Upper lobe of left lung (tissue), 6 donors: ENCODE data around the gene SAFB. TPM values are rescaled to one million over a fixed set of nuclear protein-coding genes. Genes with fewer than 3 reads are reported as not detected.

Experiments
- ATAC-seq, 2 donors: fragments of 200-7000 bp; cut with Tn5 transposase; one replicate each; pipeline ENCODE4 v1.9.1; 2022; ENCODE audit warnings: mild to moderate bottlenecking in 2 of 2, moderate library complexity in 2 of 2; ENCODE audit not compliant: low FRiP score in 2 of 2
- DNase-seq, 2 donors: peaks; one replicate each; pipeline ENCODE4 v3.0.0-alpha.2; 2019 to 2020
- H3K27ac ChIP-seq, 4 donors: fragments of 200-600 bp; sonication (generic); one replicate each; pipeline ENCODE4 v1.5.1; 2016 to 2019
- H3K27me3 ChIP-seq, 4 donors: fragments of 200-600 bp; sonication (generic); one replicate each; pipeline ENCODE4 v1.5.1; 2017 to 2019
- H3K36me3 ChIP-seq, 4 donors: fragments of 200-600 bp; sonication (generic); one replicate each; pipeline ENCODE4 v1.5.1; 2016 to 2019
- H3K4me1 ChIP-seq, 4 donors: fragments of 200-600 bp; sonication (generic); one replicate each; pipeline ENCODE4 v1.5.1; 2018 to 2019
- H3K4me3 ChIP-seq, 4 donors: fragments of 200-600 bp; sonication (generic); one replicate each; pipeline ENCODE4 v1.5.1; 2017 to 2019; ENCODE audit warnings: mild to moderate bottlenecking in 2 of 4, moderate library complexity in 1 of 4
- H3K9me3 ChIP-seq, 4 donors: fragments of 200-600 bp; sonication (generic); one replicate each; pipeline ENCODE4 v1.5.1; 2018 to 2019
- EP300 ChIP-seq, 4 donors: sonication (generic); formaldehyde crosslinking; IDR thresholded peaks; one replicate each; pipeline ENCODE4 v1.5.1; 2017; ENCODE audit warnings: antibody characterized with exemption in 4 of 4, control low read depth in 2 of 4
- POLR2A ChIP-seq, 4 donors: fragments of 450-650 bp; IDR thresholded peaks; one replicate each; pipeline ENCODE4 v1.5.1; 2016 to 2017; ENCODE audit warnings: antibody characterized with exemption in 4 of 4, mild to moderate bottlenecking in 2 of 4
- POLR2AphosphoS5 ChIP-seq, 2 donors: sonication (generic); formaldehyde crosslinking; IDR thresholded peaks; one replicate each; pipeline ENCODE4 v1.5.1; 2017; ENCODE audit warnings: antibody characterized with exemption in 2 of 2
- WGBS, 2 donors: methylation state at CpG; one replicate each; pipeline ENCODE4 v1.1.5; 2017 to 2018; 5-methylcytosine and 5-hydroxymethylcytosine counted together
- total RNA-seq, 6 donors: library from RNA; depleted of rRNA in 4 of 6; stranded (reverse); fragments of >200 nt in 4 of 6; gene quantifications; one replicate each; pipeline versions ENCODE4 v1.1.0 to v1.2.1, GENCODE V29; 2016 to 2021
- TF ChIP-seq, protein P1 (sequence below), 6 experiments: fragments of 450-650 bp in 4 of 6; fragments of 200-600 bp in 2 of 6; sonication (generic) in 2 of 6; IDR thresholded peaks; one replicate each; pipeline ENCODE4 v1.5.1; 2016 to 2019; ENCODE audit warnings: antibody characterized with exemption in 6 of 6
- donor health status: DM: no; HTN: no; CAD: no; lungs with moderate emphysema.
- donor health status: DM: no; HTN: yes; CAD: no; lungs with severe emphysema.

The SAFB gene
- total RNA-seq, 6 donors from 2014 or later = 66.4 to 524 (median 113) TPM

DNA sequence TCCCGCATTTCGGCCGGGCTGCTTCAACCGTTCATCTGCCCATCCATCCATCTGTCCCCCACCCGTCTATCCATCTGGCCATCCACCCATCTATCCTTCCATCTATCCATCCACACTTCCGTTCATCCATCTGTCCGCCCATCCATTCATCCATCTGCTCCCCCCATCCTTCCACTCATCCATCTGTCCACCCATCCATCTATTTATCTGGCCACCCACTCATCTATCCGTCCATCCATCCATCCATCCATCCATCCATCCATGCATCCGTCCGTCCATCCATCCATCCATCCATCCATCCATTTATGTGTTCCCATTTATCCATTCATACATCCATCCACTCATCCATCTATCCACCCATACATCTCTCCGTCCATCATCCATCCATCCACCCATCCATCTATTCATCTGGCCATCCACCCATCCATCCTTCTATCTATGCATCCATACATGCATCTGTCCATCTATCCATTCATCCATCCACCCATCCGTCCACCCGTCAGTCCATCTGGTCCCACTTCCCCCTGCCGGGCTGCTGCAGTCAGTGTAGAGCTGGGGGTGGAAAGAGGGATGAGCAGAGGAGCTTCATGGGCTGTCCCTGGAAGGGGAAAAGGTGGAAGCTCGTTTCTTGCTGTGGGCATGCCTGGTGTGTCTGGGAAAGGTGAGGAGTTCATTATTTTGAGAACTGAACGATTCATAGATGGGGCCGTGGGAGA is 58.7 kb downstream of the SAFB start:
- TF ChIP-seq, protein P1, sequence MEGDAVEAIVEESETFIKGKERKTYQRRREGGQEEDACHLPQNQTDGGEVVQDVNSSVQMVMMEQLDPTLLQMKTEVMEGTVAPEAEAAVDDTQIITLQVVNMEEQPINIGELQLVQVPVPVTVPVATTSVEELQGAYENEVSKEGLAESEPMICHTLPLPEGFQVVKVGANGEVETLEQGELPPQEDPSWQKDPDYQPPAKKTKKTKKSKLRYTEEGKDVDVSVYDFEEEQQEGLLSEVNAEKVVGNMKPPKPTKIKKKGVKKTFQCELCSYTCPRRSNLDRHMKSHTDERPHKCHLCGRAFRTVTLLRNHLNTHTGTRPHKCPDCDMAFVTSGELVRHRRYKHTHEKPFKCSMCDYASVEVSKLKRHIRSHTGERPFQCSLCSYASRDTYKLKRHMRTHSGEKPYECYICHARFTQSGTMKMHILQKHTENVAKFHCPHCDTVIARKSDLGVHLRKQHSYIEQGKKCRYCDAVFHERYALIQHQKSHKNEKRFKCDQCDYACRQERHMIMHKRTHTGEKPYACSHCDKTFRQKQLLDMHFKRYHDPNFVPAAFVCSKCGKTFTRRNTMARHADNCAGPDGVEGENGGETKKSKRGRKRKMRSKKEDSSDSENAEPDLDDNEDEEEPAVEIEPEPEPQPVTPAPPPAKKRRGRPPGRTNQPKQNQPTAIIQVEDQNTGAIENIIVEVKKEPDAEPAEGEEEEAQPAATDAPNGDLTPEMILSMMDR (IDR thresholded peaks at IDR 0.05) = no peak
- no peak for TF ChIP-seq POLR2AphosphoS5 (IDR thresholded peaks at IDR 0.05)
- TF ChIP-seq POLR2A (IDR thresholded peaks at IDR 0.05) = no peak
- TF ChIP-seq EP300 (IDR thresholded peaks at IDR 0.05) = no peak
- ATAC-seq (no peak), DNase-seq (no peak)
- H3K27ac ChIP-seq = peak overlapping the region in 2 of 4 donors; percentile 92 to 96
- H3K36me3 ChIP-seq = peaks cover 0 to 5% (median 0%) of the 10 kb centered on the region in 4 donors
- H3K4me1 ChIP-seq = peaks cover 20 to 27% (median 23%) of the 10 kb centered on the region in 4 donors
- WGBS, 2 donors = 63 to 78% methylated on average over 14 to 17 of the region's 17 CpGs
- H3K27me3 ChIP-seq = no peaks in the 10 kb centered on the region
- H3K9me3 ChIP-seq = no peaks in the 10 kb centered on the region
- peak overlapping the region; percentile 51 to 99 (median 86) for H3K4me3 ChIP-seq

DNA sequence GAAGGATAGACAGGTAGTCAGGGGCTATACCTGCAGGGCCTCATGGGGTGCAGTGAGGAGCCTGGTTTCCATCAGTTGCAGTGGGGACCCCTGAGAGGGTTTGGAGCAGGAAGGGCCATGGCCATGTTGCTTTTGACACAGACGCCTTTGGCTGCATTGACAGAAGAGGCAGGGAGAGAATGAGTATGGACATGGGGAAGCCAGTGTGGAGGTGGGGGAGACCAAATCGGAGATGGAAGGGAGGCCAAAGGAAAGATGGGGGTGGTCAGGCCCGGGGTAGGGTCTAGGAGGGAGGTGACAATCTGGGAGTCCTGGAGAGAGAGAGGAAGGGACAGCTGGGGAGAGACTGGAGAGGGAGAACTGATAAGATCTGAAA is 59.2 kb downstream of the SAFB start:
- no peak overlapping the region for H3K27ac ChIP-seq
- H3K4me3 ChIP-seq = no peak overlapping the region
- TF ChIP-seq EP300 (IDR thresholded peaks at IDR 0.05) (no peak), POLR2AphosphoS5 (IDR thresholded peaks at IDR 0.05) (no peak), POLR2A (IDR thresholded peaks at IDR 0.05) (no peak)
- TF ChIP-seq, protein P1 (IDR thresholded peaks at IDR 0.05) = no peak
- peaks cover 0 to 5% (median 0%) of the 10 kb centered on the region in 4 donors for H3K36me3 ChIP-seq
- H3K4me1 ChIP-seq = peaks cover 21 to 27% (median 24%) of the 10 kb centered on the region in 4 donors
- DNase-seq (no peak), ATAC-seq (no peak)
- 83 to 92% methylated on average over 3 of the region's 3 CpGs for WGBS, 2 donors
- H3K27me3 ChIP-seq = no peaks in the 10 kb centered on the region
- no peaks in the 10 kb centered on the region for H3K9me3 ChIP-seq

DNA sequence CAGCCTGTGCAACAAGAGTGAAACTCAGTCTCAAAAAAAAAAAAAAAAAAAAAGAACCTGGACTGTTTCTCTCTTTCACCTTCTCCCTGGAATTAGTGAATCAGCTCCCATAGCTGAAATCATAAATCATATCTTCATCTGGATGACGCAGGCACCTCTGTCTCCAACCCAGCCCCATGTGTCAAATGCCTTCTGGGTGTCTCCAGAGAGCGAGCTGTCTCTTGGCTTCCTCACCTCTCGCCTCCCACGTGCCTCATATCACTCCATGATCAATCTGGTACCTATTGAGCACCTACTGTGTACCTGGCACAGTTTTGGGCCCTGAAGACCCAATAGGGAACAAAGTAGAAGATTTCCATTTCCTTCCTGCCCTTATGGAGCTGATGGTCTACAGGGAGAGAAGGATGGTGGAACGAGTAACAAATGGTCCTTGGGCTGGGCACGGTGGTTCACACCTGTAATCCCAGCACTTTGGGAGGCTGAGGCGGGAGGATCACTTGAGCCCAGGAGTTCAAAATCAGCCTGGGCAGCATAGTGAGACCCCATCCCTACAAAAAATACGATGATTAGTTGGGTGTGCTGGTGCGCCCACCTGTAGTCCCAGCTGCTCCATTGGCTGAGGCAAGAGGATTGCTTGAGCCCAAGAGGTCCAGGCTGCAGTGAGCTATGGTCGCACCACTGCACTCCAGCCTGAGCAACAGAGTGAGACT is 60.4 kb downstream of the SAFB start:
- H3K9me3 ChIP-seq = no peaks in the 10 kb centered on the region
- no peaks in the 10 kb centered on the region for H3K27me3 ChIP-seq
- no peak overlapping the region for H3K27ac ChIP-seq
- TF ChIP-seq POLR2AphosphoS5 (IDR thresholded peaks at IDR 0.05) = no peak
- no peak for TF ChIP-seq EP300 (IDR thresholded peaks at IDR 0.05)
- TF ChIP-seq POLR2A (IDR thresholded peaks at IDR 0.05) = no peak
- TF ChIP-seq, protein P1 (IDR thresholded peaks at IDR 0.05) = no peak
- H3K36me3 ChIP-seq = no peaks in the 10 kb centered on the region
- H3K4me3 ChIP-seq = no peak overlapping the region
- WGBS, 2 donors = 92 to 98% methylated on average over 10 of the region's 10 CpGs
- DNase-seq (no peak), ATAC-seq (no peak)
- peaks cover 24 to 34% (median 30%) of the 10 kb centered on the region in 4 donors for H3K4me1 ChIP-seq

DNA sequence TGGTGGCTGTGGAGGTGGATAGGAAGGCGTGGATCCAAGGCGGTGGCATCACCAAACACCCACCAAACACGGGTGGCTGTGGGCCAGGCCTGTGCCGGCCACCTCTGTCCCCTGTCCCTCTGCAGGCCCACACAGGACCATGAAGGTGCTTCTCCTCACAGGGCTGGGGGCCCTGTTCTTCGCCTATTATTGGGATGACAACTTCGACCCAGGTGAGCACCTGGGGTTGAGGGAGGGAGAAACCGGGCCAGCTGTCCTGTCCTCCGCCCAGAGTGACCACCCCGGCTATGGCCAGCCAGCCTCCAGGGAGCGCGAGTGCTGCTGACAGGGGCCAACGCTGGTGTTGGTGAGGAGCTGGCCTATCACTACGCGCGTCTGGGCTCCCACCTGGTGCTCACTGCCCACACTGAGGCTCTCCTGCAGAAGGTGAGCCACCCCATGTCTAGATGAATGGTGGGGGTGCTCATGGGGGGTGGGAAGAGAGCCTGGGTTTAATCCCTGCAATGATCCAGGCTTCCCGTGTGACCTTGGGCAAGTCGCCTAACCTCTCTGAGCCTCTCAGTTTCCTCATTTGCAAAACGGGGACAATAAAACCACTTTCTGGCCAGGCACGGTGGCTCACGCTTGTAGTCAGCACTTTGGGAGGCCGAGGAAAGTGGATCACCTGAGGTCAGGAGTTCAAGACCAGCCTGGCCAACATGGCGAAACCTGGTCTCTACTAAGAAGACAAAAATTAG is 62.0 kb downstream of the SAFB start:
- H3K36me3 ChIP-seq = no peaks in the 10 kb centered on the region
- no peak for TF ChIP-seq EP300 (IDR thresholded peaks at IDR 0.05)
- TF ChIP-seq, protein P1 (IDR thresholded peaks at IDR 0.05) = no peak
- WGBS, 2 donors = 91 to 96% methylated on average over 14 to 17 of the region's 22 CpGs
- H3K4me3 ChIP-seq = no peak overlapping the region
- H3K9me3 ChIP-seq = no peaks in the 10 kb centered on the region
- ATAC-seq (no peak), DNase-seq (peak in 1 of 2 donors; percentile 63)
- H3K4me1 ChIP-seq = peaks cover 18 to 28% (median 22%) of the 10 kb centered on the region in 4 donors
- H3K27me3 ChIP-seq = no peaks in the 10 kb centered on the region
- no peak overlapping the region for H3K27ac ChIP-seq
